Cardiac muscle cell (in vitro differentiated cells and primary cell): Measurements from ENCODE around the gene MVD. TPM values are rescaled to one million over a fixed set of nuclear protein-coding genes. Genes with fewer than 3 reads are reported as not detected.
A peak's percentile ranks its signal among the peaks of the same experiment; 100 is the strongest.
"Not testable (repeated sequence)": the region's sequence is repeated elsewhere in the genome, so short reads cannot be mapped to it uniquely, and the experiment has no call there.

Experiments used
- DNase-seq, 2 donors: peaks; one replicate each; pipeline versions ENCODE4 v3.0.0 to v3.0.0-alpha.2; 2010 to 2017; ENCODE audit warnings: low read depth in 1 of 2, low spot score in 1 of 2
- H3K27ac ChIP-seq: fragments of 200-600 bp; sonication (generic); 2 replicates; pipeline ENCODE4 v1.5.1; 2016
- H3K27me3 ChIP-seq: fragments of 200-600 bp; sonication (generic); 2 replicates; pipeline ENCODE4 v1.6.0; 2016; ENCODE audit warnings: control low read depth
- H3K36me3 ChIP-seq: fragments of 200-600 bp; sonication (generic); 2 replicates; pipeline ENCODE4 v1.5.1; 2016; ENCODE audit warnings: control low read depth
- H3K4me1 ChIP-seq: fragments of 200-600 bp; sonication (generic); 2 replicates; pipeline ENCODE4 v1.8.1; 2017; ENCODE audit warnings: low read depth, mild to moderate bottlenecking, mixed run types
- H3K4me3 ChIP-seq: fragments of 200-600 bp; sonication (generic); 2 replicates; pipeline ENCODE4 v1.5.1; 2016; ENCODE audit warnings: mild to moderate bottlenecking
- H3K9me3 ChIP-seq: fragments of 200-600 bp; sonication (generic); 2 replicates; pipeline ENCODE4 v1.5.1; 2017; ENCODE audit warnings: low read depth, mild to moderate bottlenecking, control low read depth
- polyA plus RNA-seq: library from polyadenylated mRNA; unstranded; fragments of >200 nt; fragmentation: Nextera tagmentation; extraction: Ambion mirVana; gene quantifications from 2 replicates; pipeline ENCODE4 v1.2.1, GENCODE V29; 2016
- total RNA-seq: library from RNA; depleted of rRNA; stranded (reverse); fragments of >200 nt; gene quantifications from 2 replicates; pipeline ENCODE4 v1.2.3, GENCODE V29; 2016
- TF ChIP-seq, protein P1 (sequence below): IDR thresholded peaks from 2 replicates; pipeline ENCODE4 v1.5.1; 2012; ENCODE audit warnings: low read depth, mild to moderate bottlenecking, low read length

The MVD gene
- total and polyA plus RNA-seq, 2 experiments from 2014 or later = 65.0 to 192 TPM

DNA sequence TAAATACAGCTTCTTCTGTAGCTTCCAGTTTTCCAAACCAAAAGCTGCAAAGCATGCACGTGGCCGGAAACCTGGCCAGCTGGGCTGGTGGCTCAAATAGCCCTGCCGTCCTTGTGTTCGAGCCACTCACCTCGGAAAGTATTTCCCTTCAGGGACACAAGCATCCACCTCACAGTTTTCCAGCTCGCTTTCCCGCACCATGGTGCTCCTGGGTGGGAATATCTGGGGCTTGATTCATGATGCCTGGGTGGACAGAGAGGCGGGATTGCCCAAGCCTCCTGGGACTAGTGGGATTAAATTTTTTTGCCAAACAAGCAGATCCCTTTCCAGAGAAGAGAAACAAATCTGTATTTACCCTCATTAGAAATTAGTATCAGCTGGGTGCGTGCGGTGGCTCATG lies 7.1 kb upstream of the MVD start:
- TF ChIP-seq, protein P1, sequence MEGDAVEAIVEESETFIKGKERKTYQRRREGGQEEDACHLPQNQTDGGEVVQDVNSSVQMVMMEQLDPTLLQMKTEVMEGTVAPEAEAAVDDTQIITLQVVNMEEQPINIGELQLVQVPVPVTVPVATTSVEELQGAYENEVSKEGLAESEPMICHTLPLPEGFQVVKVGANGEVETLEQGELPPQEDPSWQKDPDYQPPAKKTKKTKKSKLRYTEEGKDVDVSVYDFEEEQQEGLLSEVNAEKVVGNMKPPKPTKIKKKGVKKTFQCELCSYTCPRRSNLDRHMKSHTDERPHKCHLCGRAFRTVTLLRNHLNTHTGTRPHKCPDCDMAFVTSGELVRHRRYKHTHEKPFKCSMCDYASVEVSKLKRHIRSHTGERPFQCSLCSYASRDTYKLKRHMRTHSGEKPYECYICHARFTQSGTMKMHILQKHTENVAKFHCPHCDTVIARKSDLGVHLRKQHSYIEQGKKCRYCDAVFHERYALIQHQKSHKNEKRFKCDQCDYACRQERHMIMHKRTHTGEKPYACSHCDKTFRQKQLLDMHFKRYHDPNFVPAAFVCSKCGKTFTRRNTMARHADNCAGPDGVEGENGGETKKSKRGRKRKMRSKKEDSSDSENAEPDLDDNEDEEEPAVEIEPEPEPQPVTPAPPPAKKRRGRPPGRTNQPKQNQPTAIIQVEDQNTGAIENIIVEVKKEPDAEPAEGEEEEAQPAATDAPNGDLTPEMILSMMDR = no peak
- Histone ChIP-seq H3K27me3 (no peaks in the 10 kb centered on the region), H3K4me3 (no peak overlapping the region), H3K27ac (no peak overlapping the region), H3K4me1 (peaks cover 14% of the 10 kb centered on the region), H3K36me3 (no peaks in the 10 kb centered on the region), H3K9me3 (no peaks in the 10 kb centered on the region)
- no peak for DNase-seq

DNA sequence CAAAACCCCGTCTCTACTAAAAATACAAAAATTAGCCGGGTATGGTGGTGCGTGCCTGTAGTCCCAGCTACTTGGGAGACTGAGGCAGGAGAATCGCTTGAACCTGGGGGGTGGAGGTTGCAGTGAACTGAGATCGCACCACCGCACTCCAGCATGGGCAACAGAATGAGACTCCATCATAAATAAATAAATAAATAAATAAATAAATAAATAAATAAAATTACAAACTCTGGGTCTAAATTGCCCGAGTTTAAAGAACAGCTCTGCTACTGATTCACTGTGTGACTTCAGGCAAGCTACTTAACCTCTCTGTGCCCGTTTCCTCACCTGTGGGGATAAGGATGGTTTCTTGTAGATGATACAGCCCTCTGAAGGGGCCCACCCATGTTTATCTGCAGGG lies 6.6 kb upstream of the MVD start:
- not testable (repeated sequence) for DNase-seq, H3K27ac ChIP-seq, H3K9me3 ChIP-seq, H3K36me3 ChIP-seq, H3K4me3 ChIP-seq, H3K27me3 ChIP-seq
- H3K4me1 ChIP-seq = peaks cover 14% of the 10 kb centered on the region

DNA sequence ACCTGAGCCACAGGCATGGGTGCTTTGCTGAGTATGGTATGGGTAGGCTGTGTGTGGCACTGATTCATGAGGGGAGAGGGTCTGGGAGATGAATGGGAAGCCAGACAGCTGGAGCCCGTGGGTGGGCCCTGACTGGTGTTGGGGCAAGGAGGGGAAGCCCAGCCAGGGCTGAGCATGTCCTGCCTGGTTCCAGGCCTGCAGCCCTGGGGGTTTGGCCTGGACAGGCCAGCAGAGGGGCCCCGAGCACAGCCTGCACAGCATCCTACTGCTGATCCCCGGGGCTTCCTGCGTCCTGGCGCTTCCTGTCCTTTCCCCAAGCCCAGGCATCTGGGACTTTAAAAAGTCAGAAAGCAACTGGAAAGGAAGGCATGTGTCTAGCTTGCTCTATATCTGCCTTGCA lies 4.6 kb upstream of the MVD start:
- DNase-seq = peak in 1 of 2 donors; percentile 21
- TF ChIP-seq, protein P1 = no peak
- Histone ChIP-seq H3K4me3 (no peak overlapping the region), H3K27ac (no peak overlapping the region), H3K4me1 (no peaks in the 10 kb centered on the region), H3K36me3 (no peaks in the 10 kb centered on the region), H3K27me3 (no peaks in the 10 kb centered on the region), H3K9me3 (no peaks in the 10 kb centered on the region)

DNA sequence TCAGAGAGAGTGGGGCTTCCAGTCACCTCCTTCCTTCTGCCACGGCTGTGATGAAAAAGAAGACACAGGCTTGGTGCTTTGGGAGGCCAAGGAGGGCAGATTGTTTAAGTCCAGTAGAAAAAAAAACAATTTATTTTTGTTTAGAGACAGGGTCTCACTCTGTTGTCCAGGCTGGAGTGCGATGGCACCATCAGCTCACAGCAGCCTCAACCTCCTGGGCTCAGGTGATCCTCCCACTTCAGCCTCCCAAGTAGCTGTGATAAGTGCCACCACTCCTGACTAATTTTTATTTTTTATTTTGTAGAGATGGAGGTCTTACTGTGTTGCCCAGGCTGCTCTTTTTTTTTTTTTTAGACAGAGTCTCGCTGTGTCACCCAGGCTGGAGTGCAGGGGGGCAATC lies 2.7 kb upstream of the MVD start:
- TF ChIP-seq, protein P1 = no peak
- H3K4me3 ChIP-seq = no peak overlapping the region
- no peak for DNase-seq
- no peaks in the 10 kb centered on the region for H3K4me1 ChIP-seq
- H3K36me3 ChIP-seq = no peaks in the 10 kb centered on the region
- no peaks in the 10 kb centered on the region for H3K27me3 ChIP-seq
- H3K9me3 ChIP-seq = no peaks in the 10 kb centered on the region
- no peak overlapping the region for H3K27ac ChIP-seq

DNA sequence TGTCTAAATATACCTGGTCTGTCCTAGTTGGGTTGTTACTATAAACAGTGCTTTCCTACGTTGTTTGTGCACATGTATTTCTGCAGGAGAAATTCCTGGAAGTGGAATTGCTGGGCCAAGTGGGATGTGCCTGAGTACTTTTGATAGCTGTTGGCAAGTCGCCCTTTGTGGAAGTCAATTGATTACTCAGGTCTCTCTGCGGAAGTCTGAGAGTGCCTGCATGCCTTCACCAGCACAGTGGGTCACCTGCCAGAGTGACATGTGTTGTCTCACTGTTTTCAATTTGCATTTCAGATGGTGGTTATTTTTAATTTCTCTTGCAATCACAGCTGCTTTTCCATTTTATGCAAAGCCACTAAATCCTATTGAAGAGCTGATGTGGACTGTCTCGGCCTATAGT lies 2.3 kb upstream of the MVD start:
- H3K4me1 ChIP-seq = peaks cover under 1% of the 10 kb centered on the region
- no peak overlapping the region for H3K27ac ChIP-seq

DNA sequence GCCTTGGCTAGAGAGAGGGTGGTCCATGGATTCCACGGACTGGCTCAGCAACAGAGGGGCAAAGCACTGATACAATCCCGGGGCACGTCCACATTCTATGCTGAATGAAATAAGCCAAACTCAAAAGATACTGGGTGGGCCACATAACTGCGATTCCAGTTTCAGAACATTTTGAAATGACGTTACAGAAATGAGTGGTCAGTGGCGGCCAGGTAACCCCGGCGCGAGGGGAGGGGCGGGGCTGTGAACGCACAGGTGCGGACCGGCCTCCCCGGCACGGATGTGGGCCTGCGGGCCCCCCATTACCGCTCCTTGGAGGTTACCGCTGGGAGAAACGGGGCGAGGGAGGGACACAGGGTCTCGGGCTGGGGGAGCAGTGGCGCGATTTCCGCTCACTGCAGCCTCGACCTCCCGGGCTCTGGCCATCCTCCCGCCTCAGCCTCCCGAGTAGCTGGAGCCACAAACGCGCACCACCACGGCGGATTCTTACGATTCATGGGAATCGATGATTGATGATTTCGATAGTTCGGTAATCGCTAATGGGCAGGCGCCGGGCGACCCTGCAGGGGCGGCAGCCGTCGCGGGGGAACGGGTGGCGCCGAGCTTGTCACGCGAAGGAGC lies 559 bp downstream of the MVD start:
- Histone ChIP-seq H3K4me1 (peaks cover 4% of the 10 kb centered on the region), H3K27ac (peak overlapping the region; percentile 81), H3K9me3 (no peaks in the 10 kb centered on the region), H3K4me3 (peak overlapping the region; percentile 70), H3K36me3 (no peaks in the 10 kb centered on the region), H3K27me3 (no peaks in the 10 kb centered on the region)
- TF ChIP-seq, protein P1 = no peak
- DNase-seq = no peak

More for the DNA sequence above, 2.3 kb upstream of the MVD start:
- H3K27me3 ChIP-seq = no peaks in the 10 kb centered on the region
- H3K4me3 ChIP-seq = no peak overlapping the region
- no peaks in the 10 kb centered on the region for H3K36me3 ChIP-seq
- TF ChIP-seq, protein P1 = no peak
- no peak for DNase-seq
- no peaks in the 10 kb centered on the region for H3K9me3 ChIP-seq
